Aortic smooth muscle cell (primary cell): ENCODE data around the gene CLDN8. TPM values are rescaled to one million over a fixed set of nuclear protein-coding genes. Genes with fewer than 3 reads are reported as not detected.

Experiments used
- total RNA-seq: library from RNA; depleted of rRNA; stranded (reverse); fragments of >200 nt; gene quantifications from 2 replicates; pipeline ENCODE4 v1.2.3, GENCODE V29; 2014

The CLDN8 gene
- not detected in 2 replicates for total RNA-seq

DNA sequence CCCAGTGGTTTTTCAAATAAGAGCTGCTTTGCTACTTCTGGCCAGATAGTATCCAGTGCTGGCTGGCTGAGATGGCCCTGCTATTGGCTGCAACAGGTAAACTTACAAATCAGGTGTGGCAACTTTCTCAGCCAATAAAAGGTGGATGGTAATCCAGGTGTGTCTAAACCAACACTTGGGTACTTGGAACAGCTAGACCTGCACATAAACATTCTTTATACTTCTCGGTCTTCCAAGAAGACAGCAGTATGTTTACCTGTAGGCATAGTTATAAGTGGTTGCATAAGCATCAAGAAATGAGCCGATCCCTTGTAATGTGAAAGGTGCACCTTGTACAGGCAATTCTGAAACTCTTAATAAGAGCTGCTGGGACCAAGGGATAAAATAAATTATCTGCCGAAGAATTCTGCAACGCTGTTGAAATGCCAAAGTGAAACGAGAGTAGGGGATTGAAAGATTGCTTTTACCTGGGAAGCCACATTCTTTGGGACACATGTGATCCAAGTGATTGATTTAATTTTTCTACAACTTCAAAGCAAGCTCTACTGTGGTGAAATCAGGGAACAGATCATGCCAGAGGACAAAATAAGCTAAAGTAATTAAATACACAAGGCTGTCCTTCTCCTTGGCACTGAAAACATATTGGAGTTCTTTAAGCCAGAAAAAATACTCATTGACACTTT is at the start of gene CLDN8:
Gene CLDN8 (minus strand): TSS at position 57 of the 683 bp plus-strand sequence. CDS start 172 bp downstream, outside the sequence.

DNA sequence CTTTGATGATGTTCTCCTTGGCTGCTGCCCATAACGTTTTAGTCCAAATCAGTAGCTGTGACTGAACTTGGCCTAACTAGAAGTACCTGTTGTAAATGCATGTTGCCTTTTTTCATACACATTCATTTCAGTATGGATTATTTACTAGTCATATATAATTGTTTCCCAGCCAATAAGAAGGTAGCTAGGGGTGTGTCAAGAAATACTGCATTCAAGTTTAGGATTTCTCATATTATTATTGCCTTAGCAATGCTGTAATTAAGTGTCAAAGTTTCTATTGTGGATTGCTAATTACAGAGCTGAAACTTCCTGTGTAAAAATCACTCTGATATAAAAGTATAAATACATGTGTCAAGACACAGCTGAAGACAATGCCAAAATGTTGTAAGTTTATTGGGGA is 49.2 kb downstream of the CLDN8 start, which contains the start of gene CLDN17:
Gene CLDN17 (minus strand): TSS at position 101 of the 400 bp plus-strand sequence. CDS start 188 bp downstream, outside the sequence.

Other genes starting within 250 kb of the CLDN8 start
- gene CLDN17, start 49.3 kb downstream of the CLDN8 start, total RNA-seq, result not detected in 2 replicates
- gene KRTAP24-1, start 66.9 kb upstream of the CLDN8 start, total RNA-seq, result not detected in 2 replicates
- not detected in 2 replicates for gene KRTAP25-1, start 73.4 kb upstream of the CLDN8 start, total RNA-seq
- gene KRTAP26-1, start 104.2 kb upstream of the CLDN8 start, total RNA-seq, result not detected in 2 replicates
- gene KRTAP27-1, start 121.6 kb upstream of the CLDN8 start, total RNA-seq, result not detected in 2 replicates
- not detected in 2 replicates for gene KRTAP23-1, start 132.5 kb upstream of the CLDN8 start, total RNA-seq
- not detected in 2 replicates for gene KRTAP13-2, start 156.2 kb upstream of the CLDN8 start, total RNA-seq
- not detected in 2 replicates for gene KRTAP13-1, start 179.9 kb upstream of the CLDN8 start, total RNA-seq
- gene KRTAP13-3, start 209.8 kb upstream of the CLDN8 start, total RNA-seq, result not detected in 2 replicates
- gene KRTAP13-4, start 214.1 kb upstream of the CLDN8 start, total RNA-seq, result not detected in 2 replicates
- gene KRTAP15-1, start 224.2 kb upstream of the CLDN8 start, total RNA-seq, result not detected in 2 replicates